Ishikawa (cell line): ENCODE results near the gene PLEKHH2.

Experiments
- EGR1 ChIP-seq: IDR thresholded peaks from 2 replicates; pipeline ENCODE4 v1.6.1; 2012
- EP300 ChIP-seq: IDR thresholded peaks from 2 replicates; pipeline ENCODE4 v1.6.1; 2012; ENCODE audit warnings: borderline replicate concordance
- FOXM1 ChIP-seq: IDR thresholded peaks from 2 replicates; pipeline ENCODE4 v1.6.1; 2012; ENCODE audit warnings: low read depth, borderline replicate concordance
- MAX ChIP-seq: IDR thresholded peaks from 2 replicates; pipeline ENCODE4 v1.6.1; 2012
- NFIC ChIP-seq: IDR thresholded peaks from 2 replicates; pipeline ENCODE4 v1.6.1; 2012
- RAD21 ChIP-seq: IDR thresholded peaks from 2 replicates; pipeline ENCODE4 v1.6.1; 2012; ENCODE audit warnings: low read depth
- REST ChIP-seq: IDR thresholded peaks from 2 replicates; pipeline ENCODE4 v1.6.1; 2012; ENCODE audit warnings: low read depth, mild to moderate bottlenecking
- TAF1 ChIP-seq: IDR thresholded peaks from 2 replicates; pipeline ENCODE4 v1.6.1; 2012; ENCODE audit warnings: low read depth, mild to moderate bottlenecking
- TCF12 ChIP-seq: IDR thresholded peaks from 2 replicates; pipeline ENCODE4 v1.6.1; 2012; ENCODE audit warnings: low read depth
- TEAD4 ChIP-seq: IDR thresholded peaks from 2 replicates; pipeline ENCODE4 v1.6.1; 2012
- YY1 ChIP-seq: IDR thresholded peaks from 2 replicates; pipeline ENCODE4 v1.6.1; 2012; ENCODE audit warnings: low read depth
- ZBTB7A ChIP-seq: IDR thresholded peaks from 2 replicates; pipeline ENCODE4 v1.6.1; 2012; ENCODE audit warnings: low read depth

- no peak for TF ChIP-seq YY1
- no peak for TF ChIP-seq EP300
- no peak for TF ChIP-seq TAF1
- TF ChIP-seq TEAD4 = no peak
- no peak for TF ChIP-seq RAD21
- no peak for TF ChIP-seq TCF12
- no peak for TF ChIP-seq NFIC
- no peak for TF ChIP-seq REST
- TF ChIP-seq ZBTB7A = no peak
- no peak for TF ChIP-seq EGR1
- TF ChIP-seq FOXM1 = no peak
- no peak for TF ChIP-seq MAX
These were observed 177.7 kb downstream of the PLEKHH2 start for GRCh38 chr2:43814711-43815110.
